Renal pelvis (tissue), 4 donors: ENCODE results near the gene ZMYM4. TPM values are rescaled to one million over a fixed set of nuclear protein-coding genes. Genes with fewer than 3 reads are reported as not detected.

Experiments
- DNase-seq: peaks from one replicate; pipeline ENCODE4 v3.0.0-alpha.2; 2013
- polyA plus RNA-seq, 3 donors: library from polyadenylated mRNA; unstranded; fragments of 120-200 nt; gene quantifications; one replicate each; pipeline ENCODE4 v1.2.1, GENCODE V29; 2013; ENCODE audit not compliant: insufficient read length in 3 of 3

The ZMYM4 gene
- polyA plus RNA-seq, 3 donors, result 68.4 to 76.6 (median 74.2) TPM

DNA sequence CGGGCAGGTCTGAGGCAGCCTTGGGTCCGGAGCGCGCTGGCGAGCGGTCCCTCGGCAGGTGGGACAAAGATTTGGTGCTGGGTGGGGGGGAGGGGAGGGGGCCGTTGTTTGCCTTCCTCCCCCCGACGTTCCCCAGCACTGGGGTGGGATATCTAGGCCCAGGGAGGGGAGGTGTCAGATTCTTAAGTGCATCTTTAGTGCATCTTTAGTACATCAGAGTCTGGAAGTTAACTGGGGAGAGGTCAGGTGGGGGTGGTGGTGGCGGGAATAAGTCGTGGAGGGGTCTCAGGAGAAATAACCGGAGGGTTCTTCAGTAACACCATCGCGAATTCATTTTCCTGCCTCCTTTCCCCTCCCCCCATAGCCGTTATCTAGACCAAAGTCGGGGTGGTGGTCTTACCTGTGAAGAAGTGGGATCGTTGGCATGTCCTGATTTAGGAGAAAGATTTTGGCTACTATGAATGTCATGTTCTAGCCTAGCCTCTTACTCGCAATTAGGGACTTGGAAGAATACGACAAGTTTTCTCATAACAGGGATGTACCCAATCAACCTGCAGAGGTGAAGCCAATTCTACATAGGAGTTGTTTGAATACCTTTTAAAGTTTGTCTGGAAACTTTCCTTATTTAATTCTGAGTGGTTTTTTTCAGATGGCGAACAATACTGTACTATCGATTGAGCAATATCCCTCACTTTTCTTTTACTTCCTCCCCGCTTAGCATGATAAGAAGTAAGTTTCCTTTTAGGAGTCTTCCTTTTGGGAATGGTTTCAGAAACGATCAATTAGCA is 886 bp downstream of the ZMYM4 start:
- DNase-seq, result peak; percentile 12

DNA sequence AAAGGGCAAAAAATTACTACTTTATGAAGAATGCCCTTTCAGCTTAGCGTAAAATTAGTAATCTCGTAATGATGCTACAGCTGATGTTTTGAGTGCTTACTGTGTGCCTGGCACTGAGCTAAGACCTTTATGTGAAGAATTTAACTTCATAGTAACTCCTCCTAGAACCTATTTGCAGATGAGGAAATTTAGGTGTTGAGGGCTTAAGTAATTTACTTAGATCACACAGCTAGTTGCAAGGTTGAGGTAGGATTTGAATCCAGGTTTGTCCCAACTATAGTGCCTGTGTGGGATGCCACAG is 1.4 kb downstream of the ZMYM4 start:
- no peak for DNase-seq

DNA sequence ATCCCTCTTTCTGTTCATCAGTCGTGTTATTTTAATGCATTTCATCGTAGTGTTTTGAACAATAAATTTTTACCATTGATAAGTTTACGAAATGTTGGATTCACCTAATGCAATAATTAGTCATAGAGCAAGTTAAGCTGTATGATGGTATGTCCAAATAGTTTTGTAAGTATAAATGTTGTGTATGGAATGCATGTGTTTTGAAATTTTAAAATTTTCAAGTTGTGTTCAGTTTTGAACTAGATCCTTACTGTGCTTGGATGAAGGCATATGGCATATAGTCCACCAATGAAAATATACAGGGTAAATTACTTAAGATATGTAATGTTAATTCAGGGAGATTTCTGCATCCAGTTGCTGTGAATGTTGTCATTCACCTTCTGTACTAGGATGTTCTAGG is 2.3 kb downstream of the ZMYM4 start:
- DNase-seq, result no peak

DNA sequence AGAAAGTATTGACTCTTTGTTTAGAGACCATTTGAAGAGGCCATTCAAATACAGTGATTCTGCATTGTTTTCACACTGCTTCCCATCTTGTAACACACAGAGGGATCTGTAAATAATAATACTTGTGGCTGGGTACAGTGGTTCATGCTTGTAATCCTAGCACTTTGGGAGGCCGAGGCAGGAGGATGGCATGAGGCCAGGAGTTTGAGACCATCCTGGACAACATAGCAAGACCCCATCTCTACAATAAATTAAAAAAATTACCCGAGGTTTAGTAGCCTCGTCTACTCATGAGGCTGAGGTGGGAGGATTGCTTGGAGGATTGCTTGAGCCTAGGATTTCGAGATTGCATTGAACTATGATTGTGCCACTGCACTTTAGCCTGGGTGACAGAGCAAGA is 5.7 kb downstream of the ZMYM4 start:
- DNase-seq, result no peak

DNA sequence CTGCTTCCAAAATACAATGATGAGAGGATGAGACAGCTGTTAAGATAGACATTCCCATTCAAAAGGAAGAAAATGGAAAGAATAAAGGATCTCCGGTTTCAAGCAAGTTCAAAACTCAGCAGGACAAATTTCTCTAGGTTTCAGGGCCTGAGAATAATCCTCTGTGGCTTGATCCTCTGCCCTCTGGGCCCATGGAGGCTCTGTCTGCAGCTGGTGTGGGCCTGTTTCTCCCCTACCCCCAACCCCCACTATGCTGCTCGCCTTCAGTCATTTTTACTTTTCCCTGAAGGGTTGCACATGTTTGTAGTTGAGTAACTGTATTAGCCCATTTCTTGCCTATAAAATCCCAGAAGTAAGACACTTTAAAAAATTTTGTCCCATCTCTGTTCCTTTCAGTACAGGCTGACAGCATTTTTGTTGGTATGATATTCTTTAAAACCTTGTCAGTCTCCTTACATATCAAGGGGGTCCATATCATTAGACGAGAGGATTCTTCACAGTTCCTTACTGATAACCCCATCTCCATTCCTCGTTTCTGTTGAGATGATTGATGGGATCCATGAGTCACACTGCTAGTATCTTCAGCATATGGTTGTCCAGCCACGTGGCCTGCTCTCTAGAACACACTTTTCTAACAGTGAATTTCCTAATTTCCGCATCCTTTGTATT is 10.5 kb downstream of the ZMYM4 start:
- no peak for DNase-seq

GRCh38 chr1:35279555-35279904 is 11.0 kb downstream of the ZMYM4 start:
- DNase-seq, result no peak

DNA sequence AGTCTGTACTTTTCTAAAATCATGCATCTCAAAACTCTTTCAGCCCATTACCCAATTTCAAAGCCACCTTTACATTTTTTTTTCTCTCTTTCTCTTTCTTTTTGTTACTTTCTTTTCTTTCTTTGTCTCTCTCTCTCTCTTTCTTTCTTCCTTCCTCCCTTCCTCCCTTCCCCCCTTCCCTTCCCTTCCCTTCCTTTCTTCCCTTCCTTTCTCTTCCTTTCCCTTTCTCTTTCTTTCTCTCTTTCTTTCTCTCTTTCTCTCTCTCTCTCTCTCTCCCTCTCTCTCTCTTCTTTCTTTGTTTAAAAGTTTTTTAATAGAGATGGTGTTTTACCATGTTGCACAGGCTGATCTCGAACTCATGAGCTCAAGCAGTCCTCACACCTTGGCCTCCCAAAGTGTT is 11.5 kb downstream of the ZMYM4 start:
- no peak for DNase-seq

DNA sequence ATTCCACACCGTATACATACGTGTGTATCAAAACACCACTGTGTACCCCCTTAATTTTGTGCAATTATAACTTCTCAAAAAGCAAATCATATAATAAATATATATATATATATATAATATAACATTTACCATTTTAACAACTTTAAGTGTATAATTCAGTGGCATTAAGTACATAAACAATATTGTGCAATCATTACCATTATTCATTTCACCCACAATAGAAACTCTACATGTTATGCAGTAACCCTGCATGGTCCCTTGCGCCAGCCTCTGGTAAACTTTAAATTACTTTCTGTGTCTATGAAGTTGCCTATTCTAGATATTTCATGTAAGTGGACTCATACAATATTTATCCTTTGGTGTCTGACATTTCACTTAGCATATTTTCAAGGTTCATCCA is 13.1 kb downstream of the ZMYM4 start:
- no peak for DNase-seq

GRCh38 chr1:35282172-35282571 is 13.7 kb downstream of the ZMYM4 start:
- DNase-seq, result no peak

DNA sequence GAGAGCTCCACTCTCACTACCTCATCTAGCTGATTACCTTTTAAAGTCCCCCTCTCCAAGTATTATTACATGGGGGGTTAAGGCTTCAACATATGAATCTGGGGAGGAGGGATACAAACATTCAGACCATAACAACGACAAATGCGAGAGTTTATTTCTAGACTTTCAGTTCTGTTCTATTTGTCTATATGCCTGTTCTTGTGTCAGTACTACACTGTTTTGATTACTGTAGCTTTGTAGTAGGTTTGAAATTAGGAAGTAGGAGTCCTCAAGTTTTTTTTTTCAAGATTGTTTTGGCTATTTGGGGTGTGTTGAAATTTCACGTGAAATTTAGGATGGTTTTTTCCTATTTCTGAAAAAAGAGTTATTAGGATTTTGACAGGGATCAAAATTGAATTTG is 16.3 kb downstream of the ZMYM4 start:
- no peak for DNase-seq

GRCh38 chr1:35285771-35286606 is 17.5 kb downstream of the ZMYM4 start:
- DNase-seq, result no peak

DNA sequence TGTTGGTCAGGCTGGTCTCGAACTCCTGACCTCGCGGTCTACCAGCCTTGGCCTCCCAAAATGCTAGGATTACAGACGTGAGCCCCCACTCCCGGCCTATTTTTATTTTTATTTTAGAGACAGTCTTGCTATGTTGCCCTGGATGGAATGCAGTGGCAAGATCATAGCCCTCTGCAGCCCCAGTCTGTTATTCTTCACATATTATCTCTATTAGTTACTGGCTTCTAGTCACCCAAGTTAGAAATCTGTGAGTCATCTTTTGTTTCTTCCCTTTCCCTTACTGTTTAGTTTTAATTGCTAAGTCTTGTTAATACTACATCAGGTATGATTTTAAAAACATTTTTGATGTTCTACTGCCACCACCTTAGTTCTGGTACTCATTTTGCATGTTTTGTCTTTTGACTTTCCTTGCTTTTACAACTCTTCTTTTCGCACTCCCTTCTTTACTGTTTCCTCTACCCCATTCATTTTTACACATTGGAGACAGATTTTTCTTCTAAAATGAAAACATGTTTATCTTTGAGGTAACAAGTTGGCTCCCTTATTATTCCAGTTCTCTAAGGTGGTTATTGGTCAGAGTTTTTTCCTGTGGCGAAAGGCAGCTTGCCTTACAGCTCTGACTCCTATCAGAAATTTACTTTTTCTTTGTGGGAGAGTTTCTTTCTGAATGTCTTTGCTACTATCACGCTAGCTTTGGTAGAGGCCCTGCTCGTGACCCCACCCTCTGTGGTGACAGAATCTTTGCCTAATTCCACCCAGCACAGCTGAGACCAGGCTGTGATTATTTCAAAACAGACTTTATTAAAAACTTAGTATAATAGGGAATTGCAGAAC is 19.5 kb downstream of the ZMYM4 start:
- DNase-seq, result no peak

DNA sequence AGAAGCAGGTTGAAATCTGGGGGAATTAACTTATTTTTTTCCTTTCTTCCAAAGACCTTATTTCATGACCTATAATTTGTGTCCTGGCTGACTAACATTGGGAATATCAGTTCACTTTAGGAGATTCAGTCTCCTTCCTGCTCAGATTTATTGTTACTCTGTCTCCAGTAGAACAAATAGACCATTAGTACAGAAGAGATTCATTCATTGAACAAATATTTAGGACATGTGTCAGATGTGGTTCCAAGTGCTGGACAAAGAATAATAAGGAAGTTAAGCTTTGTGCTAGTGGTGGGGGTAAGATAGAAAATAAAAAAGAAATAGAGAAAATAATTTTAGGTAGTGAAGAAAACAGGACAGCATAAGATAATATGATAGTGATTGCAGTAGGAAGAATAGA is 20.3 kb downstream of the ZMYM4 start:
- DNase-seq, result no peak

DNA sequence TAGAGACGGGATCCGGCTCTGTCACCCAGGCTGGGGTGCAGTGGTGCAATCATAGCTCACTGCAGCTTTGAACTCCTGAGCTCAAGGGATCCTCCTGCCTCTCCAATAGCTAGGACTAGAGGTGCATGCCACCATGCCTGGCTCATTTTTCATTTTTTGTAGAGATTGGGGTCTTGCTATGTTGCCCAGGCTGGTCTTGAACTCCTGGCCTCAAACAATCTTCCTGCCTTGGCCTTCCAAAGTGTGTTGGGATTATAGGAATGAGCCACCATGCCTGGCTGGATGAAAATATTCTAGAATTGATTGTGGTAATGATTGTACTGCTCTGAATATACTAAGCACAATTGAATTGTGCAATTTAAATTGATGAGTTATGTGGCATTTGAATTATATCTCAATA is 21.9 kb downstream of the ZMYM4 start:
- DNase-seq, result no peak

DNA sequence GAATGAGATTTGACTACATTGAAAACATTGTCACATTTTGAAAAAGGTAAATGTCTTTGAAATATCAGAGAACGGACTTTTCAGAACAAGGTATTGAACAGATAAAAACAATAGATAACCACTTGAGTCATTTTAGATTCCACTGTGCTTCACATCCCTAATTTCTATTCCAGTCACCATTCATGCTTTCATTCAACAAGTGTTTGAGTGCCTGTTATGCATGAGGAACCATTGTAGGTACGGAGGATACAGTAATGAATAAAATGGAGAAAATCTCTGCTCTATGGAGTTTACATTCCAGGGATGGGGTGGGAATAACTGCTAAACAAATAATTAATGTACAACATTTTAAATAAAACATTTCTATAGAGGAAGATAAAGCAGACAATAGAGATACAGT is 26.3 kb downstream of the ZMYM4 start:
- DNase-seq, result no peak

DNA sequence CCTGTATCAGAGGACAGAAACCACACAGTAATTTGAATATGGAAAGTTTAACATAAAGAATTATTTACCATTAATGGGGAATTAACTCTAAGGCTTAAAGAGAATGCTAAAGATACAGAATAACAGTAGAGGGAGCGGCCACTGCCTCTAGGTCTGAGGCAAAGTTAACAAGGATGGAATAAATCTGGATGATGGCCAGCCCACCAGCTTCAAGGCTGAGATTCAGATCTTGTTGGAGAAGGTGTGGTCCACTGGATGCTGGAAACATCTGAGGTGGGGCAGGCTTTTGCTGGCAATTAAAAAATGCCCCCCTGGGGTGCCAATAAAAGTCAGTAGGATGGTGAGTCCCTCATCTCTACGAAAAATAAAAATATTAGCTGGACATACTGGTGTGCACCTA is 29.4 kb downstream of the ZMYM4 start:
- DNase-seq, result no peak

GRCh38 chr1:35298464-35298863 is 30.0 kb downstream of the ZMYM4 start:
- peak; percentile 52 for DNase-seq

- DNase-seq, result no peak
These were observed 31.9 kb downstream of the ZMYM4 start for GRCh38 chr1:35300376-35300775.

- no peak for DNase-seq
These were observed 33.3 kb downstream of the ZMYM4 start for GRCh38 chr1:35301674-35302392.

GRCh38 chr1:35305383-35305782 is 36.9 kb downstream of the ZMYM4 start:
- DNase-seq, result no peak

- no peak for DNase-seq
These were observed 47.1 kb downstream of the ZMYM4 start for GRCh38 chr1:35315649-35316048.

DNA sequence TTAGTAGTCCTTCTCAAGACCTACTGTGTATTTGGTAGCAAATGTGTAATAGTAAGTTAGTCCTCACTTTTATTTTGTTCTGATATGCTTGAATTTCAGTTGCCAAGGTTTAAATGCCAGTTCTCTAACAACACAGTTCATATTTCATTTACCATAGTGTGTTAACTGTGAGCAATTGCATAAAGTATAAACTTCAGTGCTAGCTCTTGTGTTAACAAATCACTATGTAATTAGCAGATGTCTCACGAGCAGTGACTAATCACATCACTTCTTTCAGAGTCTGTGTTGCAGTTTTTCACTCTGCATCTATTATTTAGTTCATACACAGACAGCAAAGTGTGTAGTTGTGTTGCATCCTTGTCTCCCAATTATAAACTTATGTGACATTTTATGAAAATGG is 47.8 kb downstream of the ZMYM4 start:
- no peak for DNase-seq
